Epithelial cell of prostate (primary cell): ENCODE data around the gene OR4M1.
"Not testable (repeated sequence)": the region's sequence is repeated elsewhere in the genome, so short reads cannot be mapped to it uniquely, and the experiment has no call there.

Source experiments
- DNase-seq: peaks from one replicate; pipeline ENCODE4 v3.0.0-alpha.2; 2011; ENCODE audit warnings: low read depth, low spot score
- H3K27ac ChIP-seq: fragments of 450-650 bp; 2 replicates; pipeline ENCODE4 v1.5.1; 2017; ENCODE audit warnings: mild to moderate bottlenecking

OR4M1 gene

DNA sequence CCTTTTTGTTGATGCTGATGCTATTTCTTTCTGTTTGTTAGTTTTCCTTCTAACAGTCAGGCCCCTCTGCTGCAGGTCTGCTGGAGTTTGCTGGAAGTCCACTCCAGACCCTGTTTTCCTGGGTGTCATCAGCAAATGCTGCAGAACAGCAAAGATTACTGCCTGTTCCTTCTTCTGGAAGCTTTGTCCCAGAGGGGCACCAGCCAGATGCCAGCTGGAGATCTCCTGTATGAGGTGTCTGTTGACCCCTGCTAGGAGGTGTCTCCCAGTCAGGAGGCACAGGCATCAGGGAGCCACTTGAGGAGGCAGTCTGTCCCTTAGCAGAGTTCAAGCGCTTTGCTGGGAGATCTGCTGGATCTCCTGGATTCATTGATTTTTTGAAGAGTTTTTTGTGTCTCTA is 46.6 kb downstream of the OR4M1 start:
- not testable (repeated sequence) for H3K27ac ChIP-seq, DNase-seq

DNA sequence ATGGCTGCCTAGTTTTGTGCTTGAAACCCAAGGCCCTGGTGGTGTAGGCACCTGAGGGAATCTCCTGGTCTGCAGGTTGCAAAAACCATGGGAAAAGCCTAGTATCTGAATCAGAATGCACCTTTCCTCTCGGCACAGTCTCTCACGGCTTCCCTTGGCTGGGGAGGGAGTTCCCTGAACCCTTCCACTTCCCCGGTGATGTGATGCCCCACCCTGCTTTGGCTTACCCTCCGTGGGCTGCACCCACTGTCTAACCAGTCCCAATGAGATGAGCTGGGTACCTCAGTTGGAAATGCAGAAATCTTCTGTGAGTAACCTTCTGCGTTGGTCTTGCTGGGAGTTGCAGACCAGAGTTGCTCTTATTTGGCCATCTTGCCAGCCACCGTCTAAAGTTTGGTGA is 47.7 kb downstream of the OR4M1 start:
- DNase-seq: not testable (repeated sequence)

DNA sequence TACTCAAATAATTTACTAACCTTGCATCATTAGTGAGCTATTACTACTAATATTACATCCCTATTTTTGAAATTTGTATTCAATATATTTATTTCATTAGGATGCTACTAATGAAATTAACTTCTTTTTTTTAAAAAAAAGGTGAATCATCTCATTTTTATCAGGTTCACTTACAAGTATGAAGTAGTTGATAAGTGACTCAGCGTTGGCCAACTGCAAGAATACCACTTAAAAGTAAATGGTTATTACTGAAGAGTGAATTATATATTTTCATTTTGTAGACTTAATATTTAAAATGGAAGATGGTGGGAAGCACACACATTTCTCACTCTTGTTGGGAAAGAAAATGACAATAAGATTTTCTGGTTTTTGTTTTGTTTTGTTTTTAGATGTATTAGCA is 49.9 kb downstream of the OR4M1 start:
- no peak for DNase-seq
- no peak overlapping the region for H3K27ac ChIP-seq

More for the DNA sequence above, 47.7 kb downstream of the OR4M1 start:
- not testable (repeated sequence) for H3K27ac ChIP-seq

DNA sequence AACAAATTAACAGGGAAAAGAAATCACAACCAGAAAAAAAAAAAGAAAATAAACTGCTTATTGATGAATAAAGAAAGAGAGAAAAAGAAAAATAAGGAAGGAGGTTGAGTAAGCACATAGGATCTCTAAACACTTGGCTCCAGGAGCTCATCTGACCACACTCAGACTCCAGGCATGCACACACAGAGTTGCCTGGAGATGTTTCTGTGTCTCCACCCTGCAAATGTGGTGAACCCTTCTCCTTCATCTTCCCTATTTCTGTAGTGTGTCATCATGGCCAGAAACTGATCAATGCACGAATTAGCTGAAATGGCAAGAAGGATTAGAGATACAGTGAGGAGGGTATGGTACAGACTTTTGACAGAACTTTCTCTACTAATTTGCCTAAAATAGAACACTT is 50.5 kb downstream of the OR4M1 start:
- no peak overlapping the region for H3K27ac ChIP-seq
- no peak for DNase-seq

DNA sequence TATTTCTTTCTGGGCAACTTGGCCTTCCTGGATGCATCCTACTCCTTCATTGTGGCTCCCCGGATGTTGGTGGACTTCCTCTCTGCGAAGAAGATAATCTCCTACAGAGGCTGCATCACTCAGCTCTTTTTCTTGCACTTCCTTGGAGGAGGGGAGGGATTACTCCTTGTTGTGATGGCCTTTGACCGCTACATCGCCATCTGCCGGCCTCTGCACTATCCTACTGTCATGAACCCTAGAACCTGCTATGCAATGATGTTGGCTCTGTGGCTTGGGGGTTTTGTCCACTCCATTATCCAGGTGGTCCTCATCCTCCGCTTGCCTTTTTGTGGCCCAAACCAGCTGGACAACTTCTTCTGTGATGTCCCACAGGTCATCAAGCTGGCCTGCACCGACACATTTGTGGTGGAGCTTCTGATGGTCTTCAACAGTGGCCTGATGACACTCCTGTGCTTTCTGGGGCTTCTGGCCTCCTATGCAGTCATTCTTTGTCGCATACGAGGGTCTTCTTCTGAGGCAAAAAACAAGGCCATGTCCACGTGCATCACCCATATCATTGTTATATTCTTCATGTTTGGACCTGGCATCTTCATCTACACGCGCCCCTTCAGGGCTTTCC is 54.4 kb downstream of the OR4M1 start:
- not testable (repeated sequence) for DNase-seq, H3K27ac ChIP-seq

DNA sequence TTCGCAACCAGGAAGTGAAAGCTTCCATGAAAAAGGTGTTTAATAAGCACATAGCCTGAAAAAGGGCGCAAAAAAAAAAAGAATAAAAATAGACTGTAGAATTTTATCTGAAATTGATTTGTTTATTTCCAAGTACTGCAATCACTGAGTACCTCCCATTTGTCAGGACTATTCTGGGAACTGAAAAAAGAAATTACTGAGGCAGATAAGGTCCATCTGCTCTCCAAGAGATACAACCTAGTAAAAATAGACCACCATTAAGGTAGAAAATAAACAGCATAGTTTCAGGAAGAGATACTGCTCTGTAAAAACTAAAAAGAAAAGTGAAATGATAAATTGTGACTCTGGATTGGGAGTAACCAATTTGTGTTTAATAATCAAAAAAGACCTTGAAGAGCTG is 55.0 kb downstream of the OR4M1 start:
- no peak overlapping the region for H3K27ac ChIP-seq
- DNase-seq: no peak
